IPS DF 6.9 (cell line): ENCODE data around the gene BAZ1B.
"Not testable (repeated sequence)": the region's sequence is repeated elsewhere in the genome, so short reads cannot be mapped to it uniquely, and the experiment has no call there.

ENCODE experiments used
- DNase-seq: peaks from one replicate; pipeline ENCODE4 v3.0.0-alpha.2; 2013; ENCODE audit warnings: low read depth, low spot score
- H3K27ac ChIP-seq: one replicate; pipeline ENCODE4 v1.5.1; 2013; ENCODE audit warnings: low read length, control low read depth
- H3K27me3 ChIP-seq: 2 replicates; pipeline ENCODE4 v1.6.1; 2013; ENCODE audit warnings: mild to moderate bottlenecking, low read length; ENCODE audit not compliant: control insufficient read depth, insufficient read depth
- H3K36me3 ChIP-seq: 2 replicates; pipeline ENCODE4 v1.6.1; 2013; ENCODE audit warnings: low read length; ENCODE audit not compliant: control insufficient read depth, insufficient read depth
- H3K4me1 ChIP-seq: 2 replicates; pipeline ENCODE4 v1.6.1; 2013; ENCODE audit warnings: low read length; ENCODE audit not compliant: control insufficient read depth, insufficient read depth
- H3K4me3 ChIP-seq: 2 replicates; pipeline ENCODE4 v1.5.1; 2013; ENCODE audit warnings: mild to moderate bottlenecking, low read length
- H3K9me3 ChIP-seq: 2 replicates; pipeline ENCODE4 v1.6.1; 2013; ENCODE audit warnings: low read length, inconsistent platforms; ENCODE audit not compliant: control insufficient read depth, insufficient read depth
- WGBS: extraction: QIAGEN DNeasy Blood & Tissue Kit; methylation state at CpG from one replicate; pipeline ENCODE4 v1.1.7; 2013; ENCODE audit warnings: mixed read lengths, missing lambda C conversion rate; ENCODE audit not compliant: insufficient read length, insufficient coverage; 5-methylcytosine and 5-hydroxymethylcytosine counted together

BAZ1B gene

GRCh38 chr7:73437091-73437490, 85.0 kb downstream of the BAZ1B start:
- WGBS = no CpG with 5 or more reads among the region's 10 CpGs
- DNase-seq = no peak
- Histone ChIP-seq H3K27me3 (peaks cover 3% of the 10 kb centered on the region; the same call in 1 of the 2 replicates), H3K4me1 (no peaks in the 10 kb centered on the region), H3K4me3 (no peak overlapping the region), H3K27ac (no peak overlapping the region), H3K9me3 (no peaks in the 10 kb centered on the region), H3K36me3 (peaks cover 1% of the 10 kb centered on the region)

GRCh38 chr7:73436031-73436929, 85.8 kb downstream of the BAZ1B start:
- no peak for DNase-seq
- Histone ChIP-seq H3K9me3 (no peaks in the 10 kb centered on the region), H3K4me1 (no peaks in the 10 kb centered on the region), H3K27me3 (peaks cover 3% of the 10 kb centered on the region; the same call in 1 of the 2 replicates), H3K4me3 (no peak overlapping the region), H3K27ac (no peak overlapping the region), H3K36me3 (no peaks in the 10 kb centered on the region)
- no CpG with 5 or more reads among the region's 20 CpGs for WGBS

DNA sequence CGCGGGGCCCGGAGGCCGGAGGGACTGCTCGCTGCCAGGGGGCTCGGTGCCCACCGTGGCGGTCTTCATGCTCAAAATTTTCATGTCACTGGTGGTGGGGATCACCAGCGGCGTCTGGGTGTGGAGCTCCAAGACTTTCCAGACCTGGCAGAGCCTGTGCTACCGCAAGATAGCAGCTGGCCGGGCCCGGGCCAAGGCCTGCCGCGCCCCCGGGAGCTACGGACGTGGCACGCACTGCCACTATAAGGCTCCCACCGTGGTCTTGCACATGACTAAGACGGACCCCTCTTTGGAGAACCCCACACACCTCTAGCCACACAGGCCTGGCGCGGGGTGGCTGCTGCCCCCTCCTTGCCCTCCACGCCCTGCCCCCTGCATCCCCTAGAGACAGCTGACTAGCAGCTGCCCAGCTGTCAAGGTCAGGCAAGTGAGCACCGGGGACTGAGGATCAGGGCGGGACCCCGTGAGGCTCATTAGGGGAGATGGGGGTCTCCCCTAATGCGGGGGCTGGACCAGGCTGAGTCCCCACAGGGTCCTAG, 86.6 kb downstream of the BAZ1B start:
- DNase-seq = no peak
- Histone ChIP-seq H3K4me3 (no peak overlapping the region), H3K36me3 (no peaks in the 10 kb centered on the region), H3K4me1 (no peaks in the 10 kb centered on the region), H3K27me3 (peaks cover 3% of the 10 kb centered on the region; the same call in 1 of the 2 replicates), H3K27ac (no peak overlapping the region), H3K9me3 (no peaks in the 10 kb centered on the region)
- no CpG with 5 or more reads among the region's 28 CpGs for WGBS

DNA sequence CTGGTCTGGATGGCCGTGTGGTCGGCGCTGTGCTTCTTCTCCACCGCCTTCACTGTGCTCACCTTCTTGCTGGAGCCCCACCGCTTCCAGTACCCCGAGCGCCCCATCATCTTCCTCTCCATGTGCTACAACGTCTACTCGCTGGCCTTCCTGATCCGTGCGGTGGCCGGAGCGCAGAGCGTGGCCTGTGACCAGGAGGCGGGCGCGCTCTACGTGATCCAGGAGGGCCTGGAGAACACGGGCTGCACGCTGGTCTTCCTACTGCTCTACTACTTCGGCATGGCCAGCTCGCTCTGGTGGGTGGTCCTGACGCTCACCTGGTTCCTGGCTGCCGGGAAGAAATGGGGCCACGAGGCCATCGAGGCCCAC, 87.4 kb downstream of the BAZ1B start:
- H3K9me3 ChIP-seq = no peaks in the 10 kb centered on the region
- no peak for DNase-seq
- H3K36me3 ChIP-seq = no peaks in the 10 kb centered on the region
- no CpG with 5 or more reads among the region's 26 CpGs for WGBS
- peaks cover 3% of the 10 kb centered on the region; the same call in 1 of the 2 replicates for H3K27me3 ChIP-seq
- H3K4me3 ChIP-seq = no peak overlapping the region
- no peak overlapping the region for H3K27ac ChIP-seq
- H3K4me1 ChIP-seq = no peaks in the 10 kb centered on the region

DNA sequence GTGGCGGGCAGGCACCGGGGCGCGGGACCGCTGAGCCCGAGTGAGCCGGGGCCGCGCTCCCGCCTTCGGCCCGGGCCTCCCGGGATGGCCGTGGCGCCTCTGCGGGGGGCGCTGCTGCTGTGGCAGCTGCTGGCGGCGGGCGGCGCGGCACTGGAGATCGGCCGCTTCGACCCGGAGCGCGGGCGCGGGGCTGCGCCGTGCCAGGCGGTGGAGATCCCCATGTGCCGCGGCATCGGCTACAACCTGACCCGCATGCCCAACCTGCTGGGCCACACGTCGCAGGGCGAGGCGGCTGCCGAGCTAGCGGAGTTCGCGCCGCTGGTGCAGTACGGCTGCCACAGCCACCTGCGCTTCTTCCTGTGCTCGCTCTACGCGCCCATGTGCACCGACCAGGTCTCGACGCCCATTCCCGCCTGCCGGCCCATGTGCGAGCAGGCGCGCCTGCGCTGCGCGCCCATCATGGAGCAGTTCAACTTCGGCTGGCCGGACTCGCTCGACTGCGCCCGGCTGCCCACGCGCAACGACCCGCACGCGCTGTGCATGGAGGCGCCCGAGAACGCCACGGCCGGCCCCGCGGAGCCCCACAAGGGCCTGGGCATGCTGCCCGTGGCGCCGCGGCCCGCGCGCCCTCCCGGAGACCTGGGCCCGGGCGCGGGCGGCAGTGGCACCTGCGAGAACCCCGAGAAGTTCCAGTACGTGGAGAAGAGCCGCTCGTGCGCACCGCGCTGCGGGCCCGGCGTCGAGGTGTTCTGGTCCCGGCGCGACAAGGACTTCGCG, 88.0 kb downstream of the BAZ1B start:
- Histone ChIP-seq H3K27ac (no peak overlapping the region), H3K27me3 (peaks cover 3% of the 10 kb centered on the region; the same call in 1 of the 2 replicates), H3K4me3 (peak overlapping the region; percentile 22; the same call in 1 of the 2 replicates), H3K36me3 (no peaks in the 10 kb centered on the region), H3K4me1 (no peaks in the 10 kb centered on the region), H3K9me3 (no peaks in the 10 kb centered on the region)
- no CpG with 5 or more reads among the region's 110 CpGs for WGBS
- DNase-seq = no peak

DNA sequence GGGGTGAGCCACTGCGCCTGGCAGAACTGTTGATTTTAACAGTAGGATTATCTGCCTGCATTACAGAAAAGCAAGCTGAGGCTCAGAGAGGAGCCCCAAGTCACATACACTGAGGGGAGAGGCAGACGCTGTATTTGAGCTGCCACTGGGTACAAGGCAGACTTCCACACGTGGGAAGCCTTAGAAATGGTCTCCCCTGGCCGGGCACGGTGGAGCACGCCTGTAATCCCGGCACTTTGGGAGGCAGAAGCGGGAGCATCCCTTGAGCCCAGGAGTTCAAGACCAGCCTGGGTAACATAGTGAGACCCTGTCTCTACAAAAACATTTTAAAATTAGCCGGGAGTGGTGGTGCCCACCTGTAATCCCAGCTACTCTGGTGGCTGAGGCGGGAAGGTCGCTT, 89.4 kb downstream of the BAZ1B start:
- Histone ChIP-seq H3K36me3 (no peaks in the 10 kb centered on the region), H3K27ac (no peak overlapping the region), H3K4me1 (peaks cover 3% of the 10 kb centered on the region), H3K27me3 (peaks cover 3% of the 10 kb centered on the region; the same call in 1 of the 2 replicates), H3K4me3 (no peak overlapping the region), H3K9me3 (no peaks in the 10 kb centered on the region)
- no CpG with 5 or more reads among the region's 11 CpGs for WGBS
- no peak for DNase-seq

GRCh38 chr7:73431041-73431835, 90.9 kb downstream of the BAZ1B start:
- H3K4me3 ChIP-seq = no peak overlapping the region
- WGBS = no CpG with 5 or more reads among the region's 13 CpGs
- no peak for DNase-seq
- peaks cover 3% of the 10 kb centered on the region; the same call in 1 of the 2 replicates for H3K27me3 ChIP-seq
- no peak overlapping the region for H3K27ac ChIP-seq
- H3K9me3 ChIP-seq = no peaks in the 10 kb centered on the region
- peaks cover 3% of the 10 kb centered on the region for H3K4me1 ChIP-seq
- H3K36me3 ChIP-seq = no peaks in the 10 kb centered on the region

GRCh38 chr7:73430540-73430939, 91.6 kb downstream of the BAZ1B start:
- not testable (repeated sequence) for H3K4me3 ChIP-seq, H3K27ac ChIP-seq, DNase-seq, H3K36me3 ChIP-seq, H3K9me3 ChIP-seq, H3K4me1 ChIP-seq, H3K27me3 ChIP-seq
- no CpG with 5 or more reads among the region's 4 CpGs for WGBS

- H3K9me3 ChIP-seq = no peaks in the 10 kb centered on the region
- peaks cover 3% of the 10 kb centered on the region for H3K4me1 ChIP-seq
- no peaks in the 10 kb centered on the region; the same call in 1 of the 2 replicates for H3K27me3 ChIP-seq
- no CpG with 5 or more reads among the region's 6 CpGs for WGBS
- no peaks in the 10 kb centered on the region for H3K36me3 ChIP-seq
- DNase-seq = no peak
- no peak overlapping the region for H3K4me3 ChIP-seq
- H3K27ac ChIP-seq = no peak overlapping the region
Observed at GRCh38 chr7:73429622-73430505, 92.2 kb downstream of the BAZ1B start.
